ENCODE measurements around the gene CSNK1A1.

- TF ChIP-seq, protein P1, sequence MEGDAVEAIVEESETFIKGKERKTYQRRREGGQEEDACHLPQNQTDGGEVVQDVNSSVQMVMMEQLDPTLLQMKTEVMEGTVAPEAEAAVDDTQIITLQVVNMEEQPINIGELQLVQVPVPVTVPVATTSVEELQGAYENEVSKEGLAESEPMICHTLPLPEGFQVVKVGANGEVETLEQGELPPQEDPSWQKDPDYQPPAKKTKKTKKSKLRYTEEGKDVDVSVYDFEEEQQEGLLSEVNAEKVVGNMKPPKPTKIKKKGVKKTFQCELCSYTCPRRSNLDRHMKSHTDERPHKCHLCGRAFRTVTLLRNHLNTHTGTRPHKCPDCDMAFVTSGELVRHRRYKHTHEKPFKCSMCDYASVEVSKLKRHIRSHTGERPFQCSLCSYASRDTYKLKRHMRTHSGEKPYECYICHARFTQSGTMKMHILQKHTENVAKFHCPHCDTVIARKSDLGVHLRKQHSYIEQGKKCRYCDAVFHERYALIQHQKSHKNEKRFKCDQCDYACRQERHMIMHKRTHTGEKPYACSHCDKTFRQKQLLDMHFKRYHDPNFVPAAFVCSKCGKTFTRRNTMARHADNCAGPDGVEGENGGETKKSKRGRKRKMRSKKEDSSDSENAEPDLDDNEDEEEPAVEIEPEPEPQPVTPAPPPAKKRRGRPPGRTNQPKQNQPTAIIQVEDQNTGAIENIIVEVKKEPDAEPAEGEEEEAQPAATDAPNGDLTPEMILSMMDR (IDR thresholded peaks at IDR 0.05), result no peak
- TF ChIP-seq POLR2A (IDR thresholded peaks at IDR 0.05; ENCODE audit: low read length) (no peak), FOSL2 (IDR thresholded peaks at IDR 0.05) (no peak), FOSL2 (CRISPR knock-in tag; IDR thresholded peaks at IDR 0.05) (no peak)
These were observed 93.9 kb downstream of the CSNK1A1 start for GRCh38 chr5:149457393-149457763.

Measured in A549 (cell line).